GM21528 (cell line): ENCODE measurements around the gene HTR7.

Source experiments
- ATAC-seq: cut with Tn5 transposase; IDR thresholded peaks from one replicate; pipeline ENCODE4 v1.9.1; 2021; ENCODE audit warnings: mild to moderate bottlenecking, moderate library complexity; ENCODE audit not compliant: unreplicated experiment, low FRiP score

The HTR7 gene

DNA sequence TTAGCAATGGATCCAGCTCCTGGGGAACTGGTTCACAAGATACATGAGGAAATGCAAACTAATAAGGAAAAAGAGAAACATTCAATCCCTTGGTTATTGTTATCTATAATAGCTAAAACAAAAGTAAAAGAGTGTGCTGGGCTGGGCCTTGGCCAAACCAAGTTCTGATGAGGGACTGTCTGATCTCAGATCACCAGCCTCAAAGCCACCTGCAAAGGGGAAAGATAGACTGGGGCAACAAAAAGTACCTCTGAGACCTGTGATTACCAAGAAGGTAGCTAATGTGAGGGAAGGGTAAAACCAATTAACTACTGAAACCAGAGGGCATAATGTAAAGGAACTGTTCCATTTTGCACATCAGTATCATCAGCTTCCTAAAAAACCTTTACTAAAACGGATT is 51.2 kb downstream of the HTR7 start:
- ATAC-seq, result no peak

DNA sequence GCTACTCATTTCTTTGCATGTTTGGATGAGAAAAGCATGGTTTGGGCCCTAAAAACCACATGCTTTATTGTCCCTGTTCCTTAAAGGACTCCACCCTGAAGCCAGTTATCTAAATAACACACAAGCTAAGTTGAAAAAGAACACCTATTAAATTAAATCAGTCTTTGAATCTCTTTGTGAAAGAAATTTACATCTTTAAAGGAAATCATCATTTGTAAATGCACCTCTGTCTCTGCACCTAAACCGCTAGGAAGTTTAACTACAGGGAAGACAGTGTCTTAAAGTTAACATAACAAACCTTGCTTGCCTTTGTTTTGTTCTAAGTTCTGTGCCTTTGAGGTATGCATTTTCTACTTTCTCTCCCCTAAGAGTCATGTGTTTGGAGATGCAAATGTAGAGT is 52.6 kb downstream of the HTR7 start:
- no peak for ATAC-seq

DNA sequence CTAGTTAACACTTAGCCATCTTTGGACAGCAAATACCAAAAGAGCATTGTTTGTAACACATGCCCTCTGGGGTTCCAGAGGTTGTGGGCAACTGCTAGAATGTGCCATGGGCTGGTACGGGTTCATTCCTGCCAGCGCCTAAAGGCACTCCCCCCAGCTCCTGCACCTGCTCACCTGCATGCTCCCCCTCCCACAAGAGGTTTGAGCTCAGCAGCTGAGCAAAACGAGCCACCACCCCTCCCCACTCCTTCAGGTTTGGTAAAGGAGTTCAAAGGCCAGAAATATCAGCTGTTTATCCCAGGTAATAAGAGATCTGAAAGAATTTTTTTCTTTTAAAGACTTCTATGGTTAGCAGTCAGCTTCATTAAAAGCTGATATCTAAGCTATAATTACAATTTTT is 53.5 kb downstream of the HTR7 start:
- no peak for ATAC-seq

DNA sequence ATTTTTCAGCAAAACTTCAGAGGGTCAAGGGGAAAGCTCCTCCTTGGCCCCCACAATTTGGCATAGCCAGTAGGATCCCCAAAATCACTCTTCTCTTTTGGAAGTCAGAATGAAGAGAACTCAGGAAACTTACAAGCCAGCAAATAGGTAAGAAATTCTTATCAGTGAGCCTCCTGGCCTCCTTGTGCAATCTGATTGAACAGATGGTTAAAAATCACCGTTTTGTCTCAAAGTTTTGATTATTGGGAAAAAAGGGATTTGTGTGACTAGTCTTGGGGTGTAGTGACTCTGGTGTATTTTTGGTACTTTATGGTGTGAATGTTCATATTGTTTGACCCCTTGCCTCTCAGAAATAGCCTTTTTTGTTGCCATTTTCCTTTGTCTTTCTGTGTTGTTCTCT is 56.2 kb downstream of the HTR7 start:
- no peak for ATAC-seq

DNA sequence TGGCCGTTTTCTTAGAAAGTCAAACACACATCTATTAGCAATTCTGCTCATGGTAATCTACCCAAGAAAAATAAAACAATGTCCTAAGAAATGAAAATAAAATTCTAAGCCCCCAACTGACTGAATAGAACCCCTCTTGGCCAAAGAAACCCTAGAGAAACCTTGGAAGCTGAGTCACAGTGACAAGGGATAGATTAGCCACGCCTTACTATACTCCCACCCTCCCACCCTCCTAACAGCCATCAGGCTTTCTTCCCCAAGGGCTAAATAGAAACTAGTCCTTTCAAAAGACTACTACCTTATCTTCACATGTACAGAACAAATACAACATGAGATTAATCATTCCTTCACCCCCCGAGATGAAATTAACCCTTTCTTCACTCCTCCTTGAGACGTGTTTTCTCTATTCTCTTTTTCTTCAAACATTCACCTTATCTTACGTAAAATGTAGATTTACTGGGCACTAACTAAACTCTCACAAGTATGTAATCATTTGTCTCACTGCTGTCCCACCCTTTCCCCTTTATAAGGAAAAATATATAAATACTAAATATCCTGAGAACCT is 57.5 kb downstream of the HTR7 start:
- no peak for ATAC-seq

- no peak for ATAC-seq
Observed at GRCh38 chr10:90799172-90799571, 58.7 kb downstream of the HTR7 start.

DNA sequence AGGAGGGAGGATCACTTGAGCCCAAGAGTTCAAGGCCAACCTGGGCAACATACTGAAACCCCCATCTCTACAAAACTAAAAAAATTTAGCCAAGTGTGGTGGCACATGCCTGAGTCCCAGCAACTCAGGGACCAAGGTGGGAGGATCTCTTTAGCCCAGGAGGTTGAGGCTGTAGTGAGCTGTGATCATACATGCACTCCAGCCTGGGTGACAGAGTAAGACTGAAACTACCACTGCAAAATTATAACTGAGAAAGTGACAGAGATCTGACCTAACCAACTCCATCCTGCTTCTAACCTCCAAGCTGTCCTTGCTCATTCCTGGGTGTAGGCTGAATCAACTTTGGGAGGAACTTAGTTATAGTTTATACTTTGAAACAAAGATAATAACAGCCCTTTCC is 59.4 kb downstream of the HTR7 start:
- ATAC-seq, result no peak

DNA sequence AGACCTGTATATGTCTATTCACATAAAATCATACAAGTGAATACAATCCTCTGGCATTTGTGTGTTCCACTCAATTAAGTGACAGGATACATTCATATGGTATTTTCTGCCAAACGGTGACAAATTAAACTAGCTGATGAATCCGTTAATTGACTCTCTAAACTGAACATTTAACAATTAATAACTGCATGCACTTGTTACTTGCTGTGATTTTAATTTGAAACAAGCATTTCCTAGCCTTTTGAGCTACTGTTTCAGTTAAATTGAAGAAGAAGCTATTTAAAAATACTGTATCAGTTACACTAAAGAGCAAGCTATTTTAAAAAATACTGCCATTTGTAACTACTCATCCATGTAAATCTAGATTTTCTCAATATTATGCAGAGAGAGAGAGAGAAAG is 67.4 kb downstream of the HTR7 start:
- ATAC-seq, result no peak

DNA sequence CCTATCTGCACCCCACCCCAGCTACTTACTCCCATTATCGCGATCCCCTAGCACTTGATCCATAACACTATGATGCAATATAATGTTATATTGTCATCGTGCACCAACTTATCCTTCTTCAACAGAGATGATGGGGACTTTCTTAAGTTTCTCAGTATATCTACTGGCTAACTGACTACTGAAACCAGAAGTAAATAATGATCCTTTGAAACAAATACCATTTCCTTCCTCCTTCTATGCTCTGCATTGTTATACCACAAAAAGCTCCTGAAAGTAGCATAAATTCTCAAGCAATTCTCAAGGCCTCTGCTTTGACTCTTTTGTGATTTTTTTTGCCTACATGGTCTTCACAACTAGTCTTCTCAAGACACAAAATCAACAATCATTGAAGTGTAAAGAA is 68.9 kb downstream of the HTR7 start:
- ATAC-seq, result peak; percentile 77

DNA sequence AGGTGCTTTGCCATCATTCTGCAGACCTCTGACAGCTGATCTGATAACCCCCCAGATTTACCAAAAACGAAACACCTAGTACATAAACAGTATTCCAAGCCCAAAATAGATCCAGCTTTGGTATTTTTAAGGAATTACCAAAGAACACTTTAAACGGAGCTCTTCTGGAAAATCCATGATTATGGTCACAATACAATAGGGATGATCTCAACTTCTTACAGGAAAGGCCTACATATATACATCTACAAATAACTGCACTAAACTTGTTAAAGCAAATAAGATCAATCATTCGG is 69.7 kb downstream of the HTR7 start:
- ATAC-seq, result no peak

DNA sequence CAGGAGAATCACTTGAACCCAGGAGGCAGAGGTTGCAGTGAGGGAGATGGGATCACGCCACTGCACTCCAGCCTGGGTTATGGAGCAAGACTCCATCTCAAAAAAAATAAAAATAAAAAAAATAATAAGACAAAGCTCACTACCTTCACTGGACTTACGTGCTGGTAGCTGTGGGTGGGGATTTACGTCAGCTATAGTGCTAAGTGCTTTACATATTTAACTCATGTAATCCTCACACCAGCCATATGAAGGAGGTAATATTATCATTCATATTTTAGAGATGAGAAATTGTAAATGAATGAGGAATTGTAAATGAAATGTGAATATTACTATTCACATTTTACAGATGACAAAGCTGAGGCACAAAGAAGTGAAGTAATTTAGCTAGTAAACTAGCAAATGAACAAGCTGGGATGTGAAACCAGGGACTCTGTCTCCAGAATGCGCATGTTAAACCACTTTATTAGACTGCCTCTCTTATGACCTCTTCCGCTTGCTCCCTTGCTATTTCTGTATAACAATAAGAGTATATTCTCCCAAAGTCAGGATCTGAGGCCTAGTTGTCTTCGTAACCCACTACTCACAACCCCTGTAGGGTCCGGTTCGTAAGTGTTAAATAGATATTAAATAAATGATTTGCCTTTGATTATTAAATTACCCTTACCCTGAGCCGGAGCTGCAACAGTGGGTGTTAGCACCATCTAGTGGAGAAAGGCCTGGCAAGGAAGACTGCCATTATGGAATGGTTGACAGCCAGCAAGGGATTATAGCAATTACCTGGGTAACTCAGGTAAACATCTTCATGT is 70.2 kb downstream of the HTR7 start:
- ATAC-seq, result no peak

GRCh38 chr10:90785782-90786181 is 72.1 kb downstream of the HTR7 start:
- ATAC-seq, result no peak

- ATAC-seq, result no peak
Observed at GRCh38 chr10:90784771-90785170, 73.1 kb downstream of the HTR7 start.

- ATAC-seq, result no peak
Observed at GRCh38 chr10:90780488-90780887, 77.4 kb downstream of the HTR7 start.

- no peak for ATAC-seq
Observed at GRCh38 chr10:90779548-90779947, 78.3 kb downstream of the HTR7 start.

- no peak for ATAC-seq
Observed at GRCh38 chr10:90777621-90778020, 80.2 kb downstream of the HTR7 start.

DNA sequence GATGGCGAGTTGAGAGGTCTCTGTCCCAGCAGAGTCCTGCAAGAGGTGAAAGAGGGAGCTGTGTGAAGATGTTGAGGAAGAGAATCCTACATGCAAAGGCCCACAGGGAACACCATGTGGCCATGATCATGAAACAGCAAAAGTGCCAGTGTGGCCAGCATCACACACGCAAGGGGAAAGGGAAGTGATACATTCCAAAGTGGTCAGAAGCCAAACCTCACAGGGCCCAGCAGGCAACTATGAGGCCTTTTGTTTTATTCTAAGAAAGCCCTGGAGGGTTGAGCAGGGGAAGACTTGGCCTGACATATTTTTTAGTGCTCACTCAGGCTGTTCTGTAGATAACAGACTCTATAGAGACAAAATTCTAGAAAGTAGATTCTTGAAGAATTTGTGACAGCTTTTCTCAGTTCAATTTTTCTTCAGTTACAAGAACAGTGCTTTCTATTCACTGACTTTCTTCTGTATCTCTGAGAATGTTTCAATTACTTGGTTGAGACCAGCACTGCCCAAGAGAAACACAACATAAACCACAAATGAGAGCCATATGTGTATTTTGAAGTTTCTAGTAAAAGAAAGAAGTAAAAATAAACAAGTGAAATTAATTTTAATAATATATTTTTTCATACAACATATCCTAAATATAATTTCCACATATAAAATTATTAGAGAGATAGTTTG is 82.3 kb downstream of the HTR7 start:
- no peak for ATAC-seq

- ATAC-seq, result no peak
Observed at GRCh38 chr10:90769946-90770841, 87.6 kb downstream of the HTR7 start.

DNA sequence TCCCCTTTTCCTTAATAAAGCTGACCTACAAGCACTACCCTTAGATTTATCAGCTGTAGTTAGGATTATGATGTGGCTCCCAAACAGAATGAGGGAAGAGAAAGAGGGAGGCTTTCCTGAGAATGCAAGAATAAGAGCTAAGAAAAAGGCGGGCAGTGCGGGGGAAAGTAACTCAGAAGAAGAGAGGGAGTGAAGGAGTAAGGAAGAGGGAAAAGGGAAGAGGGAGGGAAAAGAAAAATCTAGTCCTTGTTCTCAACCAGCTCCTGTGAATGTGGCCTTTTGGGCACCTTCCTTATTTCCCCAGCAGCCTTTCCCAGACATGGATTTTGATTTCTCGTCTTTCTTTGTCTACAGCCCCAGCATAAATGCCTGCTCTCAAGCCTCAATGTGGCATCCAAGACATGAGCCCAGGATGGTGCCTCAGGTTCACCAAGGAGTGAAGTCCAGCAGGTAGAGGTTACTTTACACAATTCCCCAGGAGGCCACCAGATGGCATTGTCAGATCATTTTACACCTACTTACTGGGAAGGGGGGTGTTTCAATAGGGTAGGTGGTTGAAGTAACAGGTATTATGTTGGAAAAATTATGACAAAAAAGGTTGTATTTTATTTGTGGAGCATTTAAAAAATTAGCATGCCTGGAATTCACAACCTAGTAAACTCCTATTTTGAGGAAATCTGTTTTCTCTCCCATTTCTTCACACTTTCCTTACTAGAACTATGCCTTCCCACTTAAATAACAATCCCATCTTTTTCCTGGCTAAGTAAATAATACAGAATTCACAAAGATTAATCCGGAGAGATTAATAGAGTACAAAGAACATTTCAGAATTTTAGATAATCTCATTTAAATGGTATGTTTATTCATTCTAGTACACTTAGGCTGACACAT is 106.5 kb downstream of the HTR7 start:
- no peak for ATAC-seq

DNA sequence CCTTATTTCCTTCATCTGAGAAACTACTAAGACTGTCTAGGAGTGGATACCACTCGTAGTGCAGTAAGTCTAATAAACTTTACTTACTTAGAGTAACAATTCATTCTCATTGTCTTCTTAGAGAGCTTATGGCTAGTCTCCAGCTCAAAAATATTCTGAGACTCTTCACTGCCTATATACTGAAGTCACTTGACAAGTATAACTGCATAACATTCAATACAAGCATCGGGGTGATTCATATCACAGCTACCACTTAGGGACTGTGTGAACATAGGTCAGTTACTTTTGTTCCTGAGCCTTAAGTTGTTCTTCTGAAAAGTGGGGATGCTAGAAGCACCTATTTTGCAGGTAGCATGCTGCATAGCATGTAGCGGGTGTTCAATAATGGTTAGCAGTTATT is 111.0 kb downstream of the HTR7 start:
- no peak for ATAC-seq
